Neural progenitor cell (in vitro differentiated cells): ENCODE measurements around the gene PPP1CB.

ENCODE experiments used
- EZH2phosphoT487 ChIP-seq: fragments of 200-600 bp; sonication (generic); IDR thresholded peaks from 2 replicates; pipeline ENCODE4 v1.6.1; 2017; ENCODE audit warnings: antibody characterized with exemption
- TF ChIP-seq, protein P1 (sequence below): fragments of 200-600 bp; sonication (generic); IDR thresholded peaks from 2 replicates; pipeline ENCODE4 v1.5.1; 2017; ENCODE audit warnings: antibody characterized with exemption, mild to moderate bottlenecking

DNA sequence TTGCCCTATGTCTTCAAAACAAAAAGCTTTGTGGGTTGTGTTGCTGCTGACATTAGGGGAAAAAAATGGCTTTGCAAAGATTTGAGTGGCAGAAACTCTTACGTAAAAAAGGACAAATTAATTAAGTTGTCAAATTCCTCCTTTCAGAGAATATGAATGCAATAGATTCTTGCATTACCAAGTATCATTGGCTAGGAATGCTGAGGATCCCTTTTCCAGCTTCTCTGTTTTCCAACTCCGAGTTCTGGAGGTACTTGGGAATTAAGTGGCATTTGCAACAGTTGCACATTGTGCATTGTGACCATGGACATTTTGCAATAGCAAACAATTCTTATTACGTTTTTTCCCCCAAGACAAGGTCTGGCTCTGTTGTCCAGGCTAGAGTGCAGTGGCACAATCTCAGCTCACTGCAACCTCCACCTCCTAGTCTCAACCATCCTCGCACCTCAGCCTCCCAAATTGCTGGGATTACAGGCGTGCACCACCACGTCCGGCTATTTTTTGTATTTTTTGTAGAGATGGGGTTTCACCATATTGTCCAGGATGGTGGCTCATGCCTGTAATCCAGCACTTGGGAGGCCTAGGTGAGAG lies 29.9 kb upstream of the PPP1CB start:
- TF ChIP-seq, protein P1, sequence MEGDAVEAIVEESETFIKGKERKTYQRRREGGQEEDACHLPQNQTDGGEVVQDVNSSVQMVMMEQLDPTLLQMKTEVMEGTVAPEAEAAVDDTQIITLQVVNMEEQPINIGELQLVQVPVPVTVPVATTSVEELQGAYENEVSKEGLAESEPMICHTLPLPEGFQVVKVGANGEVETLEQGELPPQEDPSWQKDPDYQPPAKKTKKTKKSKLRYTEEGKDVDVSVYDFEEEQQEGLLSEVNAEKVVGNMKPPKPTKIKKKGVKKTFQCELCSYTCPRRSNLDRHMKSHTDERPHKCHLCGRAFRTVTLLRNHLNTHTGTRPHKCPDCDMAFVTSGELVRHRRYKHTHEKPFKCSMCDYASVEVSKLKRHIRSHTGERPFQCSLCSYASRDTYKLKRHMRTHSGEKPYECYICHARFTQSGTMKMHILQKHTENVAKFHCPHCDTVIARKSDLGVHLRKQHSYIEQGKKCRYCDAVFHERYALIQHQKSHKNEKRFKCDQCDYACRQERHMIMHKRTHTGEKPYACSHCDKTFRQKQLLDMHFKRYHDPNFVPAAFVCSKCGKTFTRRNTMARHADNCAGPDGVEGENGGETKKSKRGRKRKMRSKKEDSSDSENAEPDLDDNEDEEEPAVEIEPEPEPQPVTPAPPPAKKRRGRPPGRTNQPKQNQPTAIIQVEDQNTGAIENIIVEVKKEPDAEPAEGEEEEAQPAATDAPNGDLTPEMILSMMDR, result no peak
- TF ChIP-seq EZH2phosphoT487, result no peak
